ENCODE measurements around the gene SLC4A1AP. TPM values are rescaled to one million over a fixed set of nuclear protein-coding genes. Genes with fewer than 3 reads are reported as not detected.
A peak's percentile ranks its signal among the peaks of the same experiment; 100 is the strongest.
"Not testable (repeated sequence)": the region's sequence is repeated elsewhere in the genome, so short reads cannot be mapped to it uniquely, and the experiment has no call there.

SLC4A1AP gene, protein sequence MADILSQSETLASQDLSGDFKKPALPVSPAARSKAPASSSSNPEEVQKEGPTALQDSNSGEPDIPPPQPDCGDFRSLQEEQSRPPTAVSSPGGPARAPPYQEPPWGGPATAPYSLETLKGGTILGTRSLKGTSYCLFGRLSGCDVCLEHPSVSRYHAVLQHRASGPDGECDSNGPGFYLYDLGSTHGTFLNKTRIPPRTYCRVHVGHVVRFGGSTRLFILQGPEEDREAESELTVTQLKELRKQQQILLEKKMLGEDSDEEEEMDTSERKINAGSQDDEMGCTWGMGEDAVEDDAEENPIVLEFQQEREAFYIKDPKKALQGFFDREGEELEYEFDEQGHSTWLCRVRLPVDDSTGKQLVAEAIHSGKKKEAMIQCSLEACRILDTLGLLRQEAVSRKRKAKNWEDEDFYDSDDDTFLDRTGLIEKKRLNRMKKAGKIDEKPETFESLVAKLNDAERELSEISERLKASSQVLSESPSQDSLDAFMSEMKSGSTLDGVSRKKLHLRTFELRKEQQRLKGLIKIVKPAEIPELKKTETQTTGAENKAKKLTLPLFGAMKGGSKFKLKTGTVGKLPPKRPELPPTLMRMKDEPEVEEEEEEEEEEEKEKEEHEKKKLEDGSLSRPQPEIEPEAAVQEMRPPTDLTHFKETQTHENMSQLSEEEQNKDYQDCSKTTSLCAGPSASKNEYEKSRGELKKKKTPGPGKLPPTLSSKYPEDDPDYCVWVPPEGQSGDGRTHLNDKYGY
- 30.4 TPM for total RNA-seq

DNA sequence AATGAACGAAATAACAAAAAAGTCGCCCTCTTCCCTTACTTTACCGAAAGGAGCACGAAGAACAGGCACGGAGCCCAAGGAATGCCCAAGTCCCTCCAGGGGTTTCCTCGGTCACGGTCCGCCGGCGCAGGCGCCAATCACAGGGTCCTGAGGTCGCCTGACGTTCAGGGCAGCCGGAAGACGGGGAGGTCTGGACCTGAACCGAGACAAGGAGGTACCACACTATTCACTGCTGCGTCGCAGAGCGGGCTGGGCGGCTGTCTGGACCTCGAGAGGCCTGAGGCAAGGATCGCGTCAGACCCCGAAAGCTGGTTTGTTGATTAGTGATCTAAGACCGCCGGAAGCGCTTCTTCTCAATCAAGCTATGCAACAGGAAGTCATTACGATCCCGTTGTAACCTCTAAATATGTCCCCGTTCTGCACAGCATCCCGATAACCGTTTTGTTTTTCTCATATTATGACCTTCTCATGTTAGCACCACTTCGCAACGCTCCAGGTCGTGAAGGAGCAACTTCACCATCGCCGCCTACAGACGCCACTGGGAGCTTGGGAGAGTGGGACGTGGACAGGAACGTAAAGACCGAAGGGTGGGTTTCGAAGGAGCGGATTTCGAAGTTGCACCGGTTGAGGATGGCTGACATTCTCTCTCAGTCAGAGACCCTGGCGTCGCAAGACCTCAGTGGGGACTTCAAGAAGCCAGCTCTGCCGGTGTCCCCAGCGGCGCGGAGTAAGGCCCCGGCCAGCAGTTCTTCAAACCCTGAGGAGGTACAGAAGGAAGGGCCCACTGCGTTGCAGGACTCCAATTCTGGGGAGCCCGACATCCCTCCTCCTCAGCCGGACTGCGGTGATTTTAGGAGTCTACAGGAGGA is at the start of gene SLC4A1AP, which contains the start of gene SUPT7L:
Gene SLC4A1AP, plus strand, starts transcription at position 605 of the 869 bp plus-strand sequence. Its CDS starts 26 bp downstream, at position 631.
Gene SUPT7L, minus strand, starts transcription at position 330 of the 869 bp plus-strand sequence. CDS start 1,422 bp downstream, outside the sequence.
- peak; percentile 77 for DNase-seq

DNA sequence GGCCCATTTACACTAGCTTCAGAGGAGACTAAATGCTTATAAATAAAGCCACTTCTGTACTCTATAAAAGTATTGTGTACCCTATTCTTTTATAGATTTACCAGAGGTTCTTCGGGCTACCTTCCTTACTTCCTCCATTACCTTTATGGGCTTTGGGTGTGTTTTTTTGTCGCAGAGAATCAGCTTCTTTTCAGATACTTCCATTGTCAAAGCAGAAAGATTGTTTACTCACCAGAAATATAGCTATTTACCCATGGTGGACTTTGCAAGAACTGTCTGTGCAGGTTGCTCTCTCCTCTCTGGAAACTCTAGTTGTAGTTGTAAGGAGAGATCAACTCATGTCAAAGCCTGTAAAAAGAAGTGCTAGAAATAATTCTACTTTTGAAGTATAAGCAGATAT is 49.7 kb upstream of the SLC4A1AP start:
- DNase-seq: no peak

DNA sequence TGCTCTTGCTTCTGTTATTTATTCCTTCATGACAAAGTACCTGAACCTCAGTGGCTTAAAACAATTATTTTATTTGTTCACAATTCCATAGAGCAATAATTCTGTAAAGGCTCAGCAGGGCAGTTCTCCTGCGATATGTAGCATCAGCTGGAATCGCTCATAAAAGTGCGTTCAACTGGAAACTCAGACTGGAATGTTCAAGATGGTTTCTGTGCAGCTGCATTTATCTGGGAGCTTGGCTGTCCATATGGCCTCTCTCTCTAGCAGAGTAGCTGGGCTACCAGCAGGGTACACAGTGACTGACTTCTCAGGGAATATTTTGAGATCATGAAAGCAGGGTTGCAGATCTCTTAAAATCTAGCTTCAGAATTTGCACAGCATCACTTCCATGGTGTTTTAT is 48.4 kb upstream of the SLC4A1AP start:
- DNase-seq: no peak

DNA sequence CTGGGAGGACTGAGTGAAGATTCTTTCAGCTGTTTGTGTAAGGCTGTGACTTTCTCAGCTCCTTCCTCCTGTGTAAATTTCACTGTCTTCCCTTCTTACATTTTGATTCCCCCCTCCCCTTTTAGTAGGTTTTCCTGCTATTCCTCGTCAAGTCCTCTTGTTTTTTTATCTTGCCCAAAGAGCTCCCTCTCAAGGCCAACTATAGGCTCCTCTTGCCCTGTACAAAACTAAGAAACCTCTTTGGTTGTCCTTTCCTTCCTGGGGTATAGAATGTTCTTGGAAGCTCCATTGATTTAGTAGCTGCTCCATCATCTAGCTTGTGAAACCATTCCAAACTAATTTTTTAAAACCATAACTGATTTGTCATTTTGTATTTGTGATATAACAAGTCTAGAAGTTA is 42.2 kb upstream of the SLC4A1AP start:
- DNase-seq: no peak

DNA sequence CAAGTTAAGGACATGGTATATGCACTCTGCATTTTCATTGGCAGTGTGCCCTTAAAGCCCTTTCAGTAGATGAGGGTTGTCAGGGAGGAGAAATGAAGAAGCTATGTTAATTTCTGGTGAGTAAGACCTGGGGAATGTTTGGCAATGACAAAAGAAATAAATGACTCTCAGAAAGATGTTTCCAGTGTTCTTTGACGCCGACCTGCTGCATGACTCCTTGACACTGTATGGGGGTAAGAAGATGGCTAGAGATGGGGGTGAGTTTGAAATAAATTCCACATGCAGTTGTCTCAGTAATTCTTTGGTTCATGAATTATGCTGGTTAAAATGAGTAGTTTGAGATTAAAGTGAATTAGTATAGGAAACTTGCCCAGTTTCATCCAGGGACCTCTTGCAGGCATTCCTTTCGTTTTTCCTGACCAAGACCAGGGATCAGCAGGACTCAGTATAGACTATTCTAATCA is 40.7 kb upstream of the SLC4A1AP start:
- DNase-seq: no peak

DNA sequence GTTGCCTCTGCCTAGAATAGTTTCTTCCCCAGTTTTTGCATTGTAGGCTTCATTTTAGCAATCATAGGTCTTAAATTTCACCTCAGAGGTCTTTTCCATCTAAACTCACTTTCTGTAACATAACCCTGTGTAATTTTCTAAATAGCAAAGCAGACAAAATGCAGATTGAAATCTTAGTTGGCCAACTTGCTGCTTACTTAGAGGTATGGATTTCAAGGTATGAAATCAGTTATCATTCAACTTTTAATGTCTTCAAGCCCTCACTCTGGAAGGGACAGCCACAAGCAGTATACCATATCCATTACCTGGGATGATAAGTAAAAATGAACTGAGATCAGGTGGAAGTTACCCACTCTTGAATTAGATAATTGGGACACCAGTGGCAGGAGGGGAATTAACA is 38.7 kb upstream of the SLC4A1AP start:
- DNase-seq: no peak

DNA sequence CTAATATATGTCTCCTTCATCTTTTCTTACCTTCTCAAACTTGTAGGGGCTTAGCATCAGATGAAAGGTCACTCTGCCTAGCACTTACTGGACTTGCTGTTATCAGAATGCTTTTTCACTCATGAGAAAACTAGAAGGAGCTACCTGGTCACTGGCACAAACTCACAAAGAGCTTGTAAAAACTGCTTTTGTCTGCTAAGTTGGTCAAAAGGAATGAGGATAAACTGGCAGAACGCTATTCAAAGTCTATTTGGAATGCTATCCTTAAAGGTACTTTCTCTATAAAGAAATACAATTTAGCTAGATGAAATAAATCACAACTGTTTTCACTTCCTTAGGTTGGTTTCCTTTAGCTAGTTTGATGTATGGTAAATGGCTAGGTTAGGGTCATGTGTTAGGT is 37.4 kb upstream of the SLC4A1AP start:
- DNase-seq: not testable (repeated sequence)

DNA sequence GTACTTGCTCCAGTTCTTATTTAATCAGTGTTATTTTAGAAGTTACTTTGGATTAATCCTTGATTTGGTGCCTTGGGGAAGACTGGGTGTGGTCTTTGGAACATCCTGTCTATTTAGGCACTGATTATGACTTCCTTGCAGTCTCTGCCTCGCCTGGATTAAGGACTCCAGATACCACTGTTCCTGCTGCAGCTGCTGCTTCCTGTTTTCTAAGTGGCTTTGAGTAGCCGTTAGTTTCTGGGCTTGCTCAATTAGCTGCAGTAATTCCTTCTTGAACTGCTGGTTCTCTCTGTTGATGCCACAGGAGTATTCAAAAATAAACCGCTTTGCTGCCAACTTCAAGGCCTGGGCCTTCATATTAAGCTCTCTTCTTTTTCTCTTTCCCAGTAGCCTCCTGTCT is 36.8 kb upstream of the SLC4A1AP start:
- DNase-seq: not testable (repeated sequence)

DNA sequence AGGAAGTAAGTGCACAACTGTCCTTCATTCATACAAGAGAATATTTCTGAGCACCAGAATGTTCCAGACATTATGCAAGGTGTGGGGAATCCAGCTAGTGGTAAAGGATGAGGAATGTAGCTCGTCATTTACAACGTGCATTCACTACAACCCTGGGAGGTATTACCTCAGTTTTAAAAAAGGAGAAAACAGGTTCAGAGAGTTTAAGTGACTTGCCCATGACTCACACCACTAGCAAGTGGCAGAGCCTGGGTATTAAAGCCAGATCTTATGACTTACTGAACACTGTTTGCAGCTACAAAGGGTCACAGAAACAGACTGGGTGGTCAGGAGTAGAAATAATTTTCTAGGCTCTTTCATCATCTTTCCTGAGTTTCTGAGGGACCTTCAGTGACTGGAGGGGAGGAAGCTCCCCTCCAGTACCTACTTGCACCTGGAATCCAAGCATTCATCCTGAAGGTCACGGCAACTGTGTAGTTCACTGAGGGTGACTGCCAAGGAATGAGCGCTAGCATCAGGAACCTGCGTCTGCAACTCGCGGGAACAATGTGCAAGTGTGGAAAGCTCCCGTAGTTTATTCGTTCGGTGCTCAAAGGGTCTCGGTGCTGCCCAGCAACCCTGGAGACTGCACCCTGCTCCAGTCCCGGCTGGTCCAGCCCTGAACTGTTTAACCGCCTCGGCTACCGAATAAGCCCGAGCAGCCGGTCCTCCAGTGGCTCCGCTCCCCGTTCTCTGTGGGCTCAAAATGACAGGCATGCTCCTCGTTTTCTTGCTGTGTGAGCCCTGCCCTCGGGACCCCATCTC is 35.5 kb upstream of the SLC4A1AP start:
- DNase-seq: no peak

DNA sequence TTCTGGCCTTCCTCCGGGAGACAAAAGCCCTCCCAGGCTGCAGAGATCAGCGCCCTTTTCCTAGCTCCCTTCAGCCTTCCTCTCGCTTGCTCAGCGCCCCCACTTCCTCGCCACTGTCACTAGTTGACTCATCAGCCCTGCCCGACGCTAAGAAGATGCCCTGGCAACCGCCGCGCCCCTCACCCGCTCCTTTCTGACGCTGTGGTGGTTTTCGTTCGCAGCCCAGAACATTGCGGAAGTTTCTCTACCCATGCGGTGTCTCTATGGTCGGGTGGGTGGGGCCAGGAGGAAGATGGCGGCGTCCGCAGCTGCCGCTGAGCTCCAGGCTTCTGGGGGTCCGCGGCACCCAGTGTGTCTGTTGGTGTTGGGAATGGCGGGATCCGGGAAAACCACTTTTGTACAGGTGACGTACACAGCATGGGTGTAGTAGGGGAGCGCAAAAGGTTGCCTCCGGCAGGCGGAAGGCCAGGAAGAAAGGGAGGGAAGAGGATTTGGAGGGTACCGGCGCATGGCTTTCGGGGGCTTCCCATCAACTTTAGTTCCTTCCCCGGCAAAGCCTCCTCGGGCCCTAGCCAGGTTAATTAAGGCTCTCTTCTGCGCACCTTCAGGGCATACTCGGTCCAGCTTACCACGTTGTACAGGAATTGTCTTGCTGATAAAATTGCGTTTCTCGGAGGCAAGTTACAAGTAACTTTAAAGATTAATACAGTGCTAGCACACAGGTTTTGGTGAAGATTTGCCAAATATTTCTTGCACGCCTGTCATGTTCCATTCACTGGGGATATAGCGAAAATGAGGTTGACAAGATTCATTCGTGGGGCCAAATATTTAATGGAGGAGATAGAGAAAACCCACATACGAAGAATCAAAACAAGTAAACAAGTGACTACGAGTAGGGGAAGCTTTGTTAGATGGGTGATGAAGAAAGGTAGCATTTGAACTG is 34.7 kb upstream of the SLC4A1AP start, which contains the start of the genes CCDC121 and GPN1:
Gene CCDC121, minus strand, starts transcription at position 246 of the 943 bp plus-strand sequence. CDS start 1,213 bp downstream, outside the sequence.
Gene GPN1, plus strand, starts transcription at position 284 of the 943 bp plus-strand sequence. Its CDS starts 9 bp downstream, at position 293.
- DNase-seq: peak; percentile 90

DNA sequence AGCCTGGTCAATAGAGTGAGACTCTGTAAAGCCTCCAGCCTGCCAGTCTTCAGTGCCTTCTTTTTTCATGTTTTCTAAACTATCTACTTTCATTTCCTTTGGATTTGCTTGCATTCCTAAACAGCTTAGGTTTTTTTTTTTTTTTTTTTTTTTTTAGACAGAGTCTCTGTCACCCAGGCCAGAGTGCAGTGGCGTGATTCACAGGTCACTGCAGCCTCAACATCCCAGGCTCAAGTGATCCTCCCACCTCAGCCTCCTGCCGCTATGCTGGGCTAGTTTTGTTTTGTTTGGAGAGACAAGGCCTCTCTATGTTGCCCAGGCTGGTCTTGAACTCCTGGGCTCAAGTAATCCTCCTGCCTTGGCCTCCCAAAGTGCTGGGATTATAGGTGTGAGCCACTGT is 33.4 kb upstream of the SLC4A1AP start:
- not testable (repeated sequence) for DNase-seq

DNA sequence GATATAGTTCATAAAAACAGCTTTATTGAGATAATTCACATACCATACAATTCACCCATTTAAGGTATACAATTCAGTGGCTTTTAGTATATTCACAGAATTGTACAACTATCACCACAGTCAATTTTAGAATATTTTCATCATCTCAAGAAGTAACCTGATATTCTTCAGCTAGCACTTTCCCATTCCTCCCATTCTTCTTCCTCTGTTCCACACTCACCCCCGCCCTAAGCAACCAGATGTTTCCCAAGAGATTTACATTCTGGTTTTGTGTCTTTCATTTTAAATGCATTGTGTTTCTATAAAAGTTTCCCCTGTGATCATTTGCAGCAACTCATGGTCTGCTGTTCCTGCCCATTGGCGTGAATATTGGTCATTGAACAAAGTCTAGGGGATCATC is 29.4 kb upstream of the SLC4A1AP start:
- no peak for DNase-seq

DNA sequence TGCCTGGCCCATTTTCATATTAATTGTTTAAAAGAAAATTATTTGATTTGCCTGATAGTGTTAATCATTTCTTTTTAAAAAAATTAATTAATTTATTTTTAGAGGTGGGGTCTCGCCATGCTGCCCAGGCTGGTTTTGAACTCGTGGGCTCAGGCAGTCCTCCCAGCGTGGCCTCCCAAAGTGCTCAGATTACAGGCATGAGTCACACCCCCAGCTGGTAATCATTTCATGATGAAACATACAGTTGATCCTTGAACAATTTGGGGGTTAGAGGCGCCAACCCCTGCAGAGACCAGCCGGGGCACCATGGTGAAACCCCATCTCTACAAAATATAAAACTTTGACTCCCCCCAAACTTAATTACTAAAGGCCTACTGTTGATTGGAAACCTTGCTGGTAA is 26.9 kb upstream of the SLC4A1AP start:
- DNase-seq: no peak

DNA sequence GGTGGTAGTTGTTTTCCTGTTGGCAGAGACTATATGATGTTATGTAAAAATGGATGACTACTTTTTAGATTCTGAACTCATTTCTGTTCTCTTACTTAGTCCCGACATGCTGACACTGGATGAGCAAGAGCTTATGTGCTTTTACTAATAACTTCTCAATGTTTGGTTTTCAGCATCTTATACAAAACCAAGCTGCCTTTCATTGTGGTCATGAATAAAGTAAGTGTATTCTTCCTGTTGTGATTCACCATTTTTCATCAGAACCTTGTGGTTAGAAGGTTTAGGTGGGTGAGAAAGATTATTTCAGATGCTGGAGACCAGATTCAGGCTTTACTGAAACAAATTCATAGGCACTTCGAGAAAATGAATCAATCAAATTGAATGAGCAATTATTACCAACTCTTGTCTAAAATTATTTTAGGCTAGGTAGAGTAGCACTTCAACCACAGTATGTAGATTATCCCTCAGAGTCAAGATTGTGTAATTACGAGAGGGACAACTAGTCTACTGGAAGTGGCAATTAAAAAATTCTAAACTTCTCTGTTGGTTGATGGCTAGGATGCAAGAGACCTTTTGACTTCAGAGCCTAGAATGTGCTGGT is 25.6 kb upstream of the SLC4A1AP start:
- no peak for DNase-seq

DNA sequence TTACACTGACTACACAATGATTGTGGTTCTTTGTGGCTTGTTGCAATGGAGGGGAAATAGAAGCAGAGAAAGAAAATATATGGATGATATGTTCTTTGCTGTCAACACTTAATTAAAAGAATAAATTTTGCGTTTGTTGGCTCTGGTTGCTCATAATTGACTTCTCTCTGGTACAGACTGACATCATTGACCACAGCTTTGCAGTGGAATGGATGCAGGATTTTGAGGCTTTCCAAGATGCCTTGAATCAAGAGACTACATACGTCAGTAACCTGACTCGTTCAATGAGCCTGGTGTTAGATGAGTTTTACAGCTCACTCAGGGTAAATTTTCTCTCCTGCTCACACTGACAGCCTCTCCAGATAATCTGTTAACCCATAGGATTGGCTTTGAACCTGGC is 25.0 kb upstream of the SLC4A1AP start:
- no peak for DNase-seq

DNA sequence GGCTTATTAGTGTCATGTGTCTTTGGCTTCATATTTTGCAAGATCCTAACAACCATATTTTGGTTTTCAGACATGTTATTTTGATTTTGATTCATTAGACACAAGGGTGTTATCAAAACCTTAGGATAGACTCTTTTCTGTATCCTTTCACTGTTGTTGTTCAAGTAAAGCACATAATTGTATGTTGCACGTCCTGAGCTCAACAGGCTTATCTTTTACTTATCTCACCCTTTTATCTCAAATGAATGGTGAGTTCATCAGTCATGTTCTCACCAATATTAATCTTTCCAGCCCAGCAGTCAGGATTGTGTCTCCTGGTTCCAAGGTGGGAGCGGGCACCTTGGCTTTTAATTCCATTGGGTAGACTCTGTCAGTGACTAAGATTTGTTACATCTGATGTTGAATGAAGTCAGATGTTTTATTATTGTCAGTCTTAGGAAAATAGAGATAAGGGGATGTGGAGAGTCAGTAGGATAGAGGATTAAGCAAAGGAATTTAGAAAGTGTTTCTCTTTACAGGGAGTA is 22.9 kb upstream of the SLC4A1AP start:
- DNase-seq: no peak

DNA sequence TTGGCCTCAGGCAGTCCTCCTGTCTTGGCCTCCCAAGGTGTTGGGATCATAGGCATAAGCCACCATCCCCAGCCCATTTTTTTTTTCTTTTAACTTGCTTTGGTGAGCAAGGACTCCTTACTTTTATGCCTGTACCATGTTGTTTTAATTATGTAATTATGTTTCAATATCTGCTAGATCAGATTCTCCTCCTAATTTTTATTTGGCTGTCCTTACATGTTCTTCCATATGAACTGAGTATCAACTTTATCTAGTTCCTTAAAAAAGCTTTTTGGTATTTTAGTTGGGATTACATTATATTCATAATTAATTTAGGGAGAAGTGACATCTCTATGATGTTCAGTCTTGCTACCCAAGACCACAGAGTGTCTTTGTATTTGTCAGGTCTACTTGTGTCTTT is 18.5 kb upstream of the SLC4A1AP start:
- no peak for DNase-seq

DNA sequence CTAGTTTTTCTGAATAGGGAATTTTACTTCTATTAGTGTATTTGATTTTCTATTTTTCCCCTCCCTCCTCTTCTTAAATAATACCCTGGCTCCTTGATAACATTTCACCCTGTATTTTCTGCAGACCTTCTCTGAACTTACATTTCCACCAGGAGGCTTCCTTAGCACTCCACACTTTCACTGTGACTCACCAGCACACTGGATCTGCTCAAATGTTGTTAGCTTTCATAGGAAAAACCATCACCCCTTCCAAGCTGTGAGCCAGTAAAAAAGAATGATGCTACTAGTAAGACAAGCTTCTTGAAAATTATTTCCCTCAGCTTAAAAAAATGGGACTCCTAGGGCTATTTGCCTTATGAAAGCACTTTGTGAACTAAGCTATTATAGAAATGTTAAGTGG is 16.4 kb upstream of the SLC4A1AP start:
- no peak for DNase-seq

DNA sequence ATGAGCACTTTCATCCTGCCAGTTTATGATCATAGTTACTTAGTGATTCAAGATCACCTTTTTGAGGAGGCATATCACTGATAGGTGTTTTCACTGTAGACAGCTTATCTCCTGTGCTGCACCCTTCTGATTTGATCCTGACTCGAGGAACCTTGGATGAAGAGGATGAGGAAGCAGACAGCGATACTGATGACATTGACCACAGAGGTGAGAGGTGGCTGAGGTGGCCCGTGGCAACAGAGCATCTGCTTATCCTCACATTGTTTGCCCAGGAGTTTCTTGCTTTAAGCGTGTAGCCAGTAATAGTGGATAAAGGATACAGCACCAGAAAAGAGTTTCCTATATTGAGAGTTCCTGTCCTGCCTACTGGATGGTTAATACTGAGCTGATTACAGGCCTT is 16.0 kb upstream of the SLC4A1AP start:
- DNase-seq: no peak
